ENCODE data around the gene SEC14L2. TPM values are rescaled to one million over a fixed set of nuclear protein-coding genes. Genes with fewer than 3 reads are reported as not detected.

SEC14L2 gene
- total and polyA plus RNA-seq, 4 donors = 6.1 to 10.3 (median 8.0) TPM

- ATAC-seq (ENCODE audit: insufficient read depth, low FRiP score) (no peak), DNase-seq (no peak)
- WGBS, 2 donors = 51 to 69% methylated on average over 12 to 13 of the region's 13 CpGs
- Histone ChIP-seq H3K4me1 (ENCODE audit: control insufficient read depth in 5 of 5, insufficient read depth in 5 of 5, low read length in 5 of 5) (peaks cover 0 to 8% (median 0%) of the 10 kb centered on the region in 5 donors), H3K9ac (ENCODE audit: insufficient read depth in 1 of 2, low read length in 2 of 2) (no peak within 1 kb of the TSS), H3K9me3 (ENCODE audit: control insufficient read depth in 4 of 4, insufficient read depth in 3 of 4, low read length in 3 of 4) (no peaks in the 10 kb centered on the region), H3K27ac (ENCODE audit: low read depth in 1 of 2, low read length in 1 of 2) (no peak within 1 kb of the TSS), H3K4me3 (no peak within 1 kb of the TSS), H3K27me3 (ENCODE audit: control insufficient read depth in 3 of 3, insufficient read depth in 3 of 3, low read length in 2 of 3) (no peaks in the 10 kb centered on the region), H3K36me3 (ENCODE audit: control insufficient read depth in 4 of 4, insufficient read depth in 4 of 4, low read length in 4 of 4) (no peaks in the 10 kb centered on the region)
- TF ChIP-seq CTCF (IDR thresholded peaks at IDR 0.05; ENCODE audit: control extremely low read depth, extremely low read depth) = no peak
These were observed 74.9 kb downstream of the SEC14L2 start, which contains the start of gene SEC14L3 for GRCh38 chr22:30471616-30472318. TSS of gene SEC14L3 (minus strand) at chr22:30472017. CDS start at chr22:30471958, 59 bp downstream.

GRCh38 chr22:30472994-30473720, 76.3 kb downstream of the SEC14L2 start:
- Histone ChIP-seq H3K4me3 (no peak overlapping the region), H3K4me1 (ENCODE audit: control insufficient read depth in 5 of 5, insufficient read depth in 5 of 5, low read length in 5 of 5) (peaks cover 0 to 8% (median 0%) of the 10 kb centered on the region in 5 donors), H3K27ac (ENCODE audit: low read depth in 1 of 2, low read length in 1 of 2) (no peak overlapping the region), H3K36me3 (ENCODE audit: control insufficient read depth in 4 of 4, insufficient read depth in 4 of 4, low read length in 4 of 4) (no peaks in the 10 kb centered on the region), H3K9ac (ENCODE audit: insufficient read depth in 1 of 2, low read length in 2 of 2) (no peak overlapping the region), H3K27me3 (ENCODE audit: control insufficient read depth in 3 of 3, insufficient read depth in 3 of 3, low read length in 2 of 3) (no peaks in the 10 kb centered on the region), H3K9me3 (ENCODE audit: control insufficient read depth in 4 of 4, insufficient read depth in 3 of 4, low read length in 3 of 4) (no peaks in the 10 kb centered on the region)
- ATAC-seq (ENCODE audit: insufficient read depth, low FRiP score) (no peak), DNase-seq (no peak)
- TF ChIP-seq CTCF (IDR thresholded peaks at IDR 0.05; ENCODE audit: control extremely low read depth, extremely low read depth) = no peak
- 61 to 66% methylated on average over 4 of the region's 4 CpGs for WGBS, 2 donors

GRCh38 chr22:30474121-30474520, 77.3 kb downstream of the SEC14L2 start:
- Histone ChIP-seq H3K4me3 (no peak overlapping the region), H3K9ac (ENCODE audit: insufficient read depth in 1 of 2, low read length in 2 of 2) (no peak overlapping the region), H3K4me1 (ENCODE audit: control insufficient read depth in 5 of 5, insufficient read depth in 5 of 5, low read length in 5 of 5) (peaks cover 0 to 8% (median 0%) of the 10 kb centered on the region in 5 donors), H3K36me3 (ENCODE audit: control insufficient read depth in 4 of 4, insufficient read depth in 4 of 4, low read length in 4 of 4) (no peaks in the 10 kb centered on the region), H3K27ac (ENCODE audit: low read depth in 1 of 2, low read length in 1 of 2) (no peak overlapping the region), H3K9me3 (ENCODE audit: control insufficient read depth in 4 of 4, insufficient read depth in 3 of 4, low read length in 3 of 4) (no peaks in the 10 kb centered on the region), H3K27me3 (ENCODE audit: control insufficient read depth in 3 of 3, insufficient read depth in 3 of 3, low read length in 2 of 3) (no peaks in the 10 kb centered on the region)
- DNase-seq = no peak
- ATAC-seq (ENCODE audit: insufficient read depth, low FRiP score) = no peak
- no peak for TF ChIP-seq CTCF (IDR thresholded peaks at IDR 0.05; ENCODE audit: control extremely low read depth, extremely low read depth)
- WGBS, 2 donors = 94 to 97% methylated on average over 4 of the region's 4 CpGs

Small RNAs within 50 kb of the gene (small RNA-seq; reads per million reads assigned to genes)
- not detected for gene AC004832.3 (ENCODE audit: low replicate concordance)
- gene RNU6-564P (ENCODE audit: low replicate concordance) = not detected

Other genes starting within 250 kb of the SEC14L2 start
- gene LIF, start 150.3 kb upstream of the SEC14L2 start, total RNA-seq = 1 to 10 TPM in 1 of 2 donors, under 1 TPM in 1; 0.77 to 5.1 TPM
- 10 to 100 TPM in 1 of 2 donors, 1 to 10 TPM in 1; 5.1 to 26.1 TPM for gene LIF, start 150.3 kb upstream of the SEC14L2 start, polyA plus RNA-seq
- 1 to 10 TPM; 1.8 to 3.3 TPM for gene OSM, start 130.2 kb upstream of the SEC14L2 start, total RNA-seq
- 10 to 100 TPM in 1 of 2 donors, under 1 TPM in 1; 0.57 to 33.2 TPM for gene OSM, start 130.2 kb upstream of the SEC14L2 start, polyA plus RNA-seq
- 10 to 100 TPM; 12.6 to 26.5 TPM for gene CASTOR1, start 107.5 kb upstream of the SEC14L2 start, total RNA-seq
- 10 to 100 TPM; 14.1 to 16.5 TPM for gene CASTOR1, start 107.5 kb upstream of the SEC14L2 start, polyA plus RNA-seq
- gene TBC1D10A, start 70.1 kb upstream of the SEC14L2 start, total RNA-seq = 10 to 100 TPM; 25.9 to 36.4 TPM
- 10 to 100 TPM; 15.0 to 27.3 TPM for gene TBC1D10A, start 70.1 kb upstream of the SEC14L2 start, polyA plus RNA-seq
- gene SF3A1, start 40.1 kb upstream of the SEC14L2 start, total RNA-seq = 100 to 1,000 TPM in 1 of 2 donors, 10 to 100 TPM in 1; 52.8 to 157 TPM
- gene SF3A1, start 40.1 kb upstream of the SEC14L2 start, polyA plus RNA-seq = 10 to 100 TPM; 15.8 to 37.4 TPM
- 10 to 100 TPM; 10.9 to 11.9 TPM for gene CCDC157, start 40.0 kb upstream of the SEC14L2 start, total RNA-seq
- 1 to 10 TPM; 4.1 to 6.0 TPM for gene CCDC157, start 40.0 kb upstream of the SEC14L2 start, polyA plus RNA-seq
- gene RNF215, start 9.6 kb upstream of the SEC14L2 start, total RNA-seq = 10 to 100 TPM in 1 of 2 donors, 1 to 10 TPM in 1; 8.5 to 19.7 TPM
- 10 to 100 TPM in 1 of 2 donors, 1 to 10 TPM in 1; 8.9 to 10.4 TPM for gene RNF215, start 9.6 kb upstream of the SEC14L2 start, polyA plus RNA-seq
- gene MTFP1, start 28.8 kb downstream of the SEC14L2 start, total RNA-seq = 10 to 100 TPM in 1 of 2 donors, 1 to 10 TPM in 1; 1.8 to 21.0 TPM
- gene MTFP1, start 28.8 kb downstream of the SEC14L2 start, polyA plus RNA-seq = 10 to 100 TPM; 30.0 to 40.0 TPM
- gene SEC14L3, start 75.0 kb downstream of the SEC14L2 start, total RNA-seq = under 1 TPM; 0.65 to 0.98 TPM
- under 1 TPM; 0.17 to 0.75 TPM for gene SEC14L3, start 75.0 kb downstream of the SEC14L2 start, polyA plus RNA-seq
- 1 to 10 TPM in 1 of 2 donors, under 1 TPM in 1; 0.68 to 5.3 TPM for gene SEC14L4, start 108.7 kb downstream of the SEC14L2 start, total RNA-seq
- gene SEC14L4, start 108.7 kb downstream of the SEC14L2 start, polyA plus RNA-seq = 10 to 100 TPM in 1 of 2 donors, under 1 TPM in 1; 0.60 to 20.8 TPM
- 1 to 10 TPM; 3.4 to 3.8 TPM for gene SEC14L6, start 149.7 kb downstream of the SEC14L2 start, total RNA-seq
- gene SEC14L6, start 149.7 kb downstream of the SEC14L2 start, polyA plus RNA-seq = 10 to 100 TPM in 1 of 2 donors, under 1 TPM in 1; 0.61 to 12.4 TPM
- gene GAL3ST1, start 177.6 kb downstream of the SEC14L2 start, total RNA-seq = 1 to 10 TPM; 3.5 to 4.0 TPM
- 1 to 10 TPM in 1 of 2 donors, under 1 TPM in 1; 0.72 to 3.3 TPM for gene GAL3ST1, start 177.6 kb downstream of the SEC14L2 start, polyA plus RNA-seq
- 10 to 100 TPM; 34.4 to 76.5 TPM for gene PES1, start 194.9 kb downstream of the SEC14L2 start, total RNA-seq
- 10 to 100 TPM; 68.9 to 77.2 TPM for gene PES1, start 194.9 kb downstream of the SEC14L2 start, polyA plus RNA-seq
- 10 to 100 TPM; 21.4 to 39.9 TPM for gene TCN2, start 210.2 kb downstream of the SEC14L2 start, total RNA-seq
- gene TCN2, start 210.2 kb downstream of the SEC14L2 start, polyA plus RNA-seq = 10 to 100 TPM; 10.6 to 60.9 TPM
- 1 to 10 TPM; 1.6 to 4.8 TPM for gene SLC35E4, start 238.8 kb downstream of the SEC14L2 start, total RNA-seq
- 1 to 10 TPM; 2.1 to 4.4 TPM for gene SLC35E4, start 238.8 kb downstream of the SEC14L2 start, polyA plus RNA-seq

Measured in lung (tissue), 13 donors.